BJ (cell line): ENCODE results near the gene RPL10. TPM values are rescaled to one million over a fixed set of nuclear protein-coding genes. Genes with fewer than 3 reads are reported as not detected.

Source experiments
- CTCF ChIA-PET: fragments of 350-600 bp; formaldehyde crosslinking; extraction: SDS; loops from one replicate; lab custom pipeline; 2021; ENCODE audit warnings: antibody characterized with exemption, inconsistent platforms; lab: Yijun Ruan, JAX
- POLR2A ChIA-PET: fragments of 300-600 bp; sonication (Branson Sonifier 250); formaldehyde crosslinking; extraction: SDS; loops from one replicate; lab custom pipeline; 2021; ENCODE audit warnings: antibody characterized with exemption; lab: Charles Lee
- DNase-seq: peaks from one replicate; pipeline ENCODE4 v3.0.0-alpha.2; 2011; ENCODE audit warnings: low read depth
- H3K27me3 ChIP-seq: 2 replicates; pipeline ENCODE4 v1.6.0; 2011; ENCODE audit warnings: low read length; ENCODE audit not compliant: control insufficient read depth, insufficient read depth
- H3K36me3 ChIP-seq: 2 replicates; pipeline ENCODE4 v1.5.1; 2011; ENCODE audit warnings: low read length; ENCODE audit not compliant: control insufficient read depth, insufficient read depth
- H3K4me3 ChIP-seq: 2 replicates; pipeline ENCODE4 v1.5.1; 2011; ENCODE audit warnings: low read depth, mild to moderate bottlenecking, control low read depth, low read length
- CTCF ChIP-seq: IDR thresholded peaks from 2 replicates; pipeline ENCODE4 v1.5.1; 2011; ENCODE audit warnings: low read depth, mild to moderate bottlenecking, control low read depth, inconsistent platforms, low read length, moderate library complexity; ENCODE audit not compliant: insufficient read depth
- polyA plus RNA-seq: library from polyadenylated mRNA; depleted of rRNA; stranded (reverse); fragments of >200 nt; gene quantifications from 2 replicates; pipeline ENCODE4 v1.2.3, GENCODE V29; 2011

RPL10 gene
- polyA plus RNA-seq, 1 experiment = 7,037 TPM

GRCh38 chrX:154378799-154379568 is 19.2 kb upstream of the RPL10 start, which contains the start of gene EMD:
Gene EMD (plus strand): TSS chrX:154379295. CDS start chrX:154379485, 190 bp downstream.
- Histone ChIP-seq H3K36me3 (peaks cover 6% of the 10 kb centered on the region; the same call in 1 of the 2 replicates), H3K4me3 (peak within 1 kb of the TSS; percentile 69), H3K27me3 (no peaks in the 10 kb centered on the region)
- peak; percentile 89 for DNase-seq
- CTCF ChIA-PET = interaction anchor here (1.0 kb wide), 1 partner anchor 19 kb away, joined by 3 read pairs; the partner anchor contains the start of gene RPL10
- TF ChIP-seq CTCF = no peak
- POLR2A ChIA-PET = no interaction called here

GRCh38 chrX:154379569-154379951 is 18.6 kb upstream of the RPL10 start:
- peak overlapping the region; percentile 69 for H3K4me3 ChIP-seq
- peaks cover 6% of the 10 kb centered on the region; the same call in 1 of the 2 replicates for H3K36me3 ChIP-seq
- no peak for DNase-seq
- H3K27me3 ChIP-seq = no peaks in the 10 kb centered on the region
- ChIA-PET POLR2A (no interaction called here), CTCF (interaction anchor here (1.0 kb wide), 1 partner anchor 18 kb away, joined by 3 read pairs; the partner anchor contains the start of gene RPL10)
- TF ChIP-seq CTCF = no peak

- no peaks in the 10 kb centered on the region for H3K27me3 ChIP-seq
- CTCF ChIA-PET = interaction anchor here (1.0 kb wide), 1 partner anchor 18 kb away, joined by 3 read pairs; the partner anchor contains the start of gene RPL10
- POLR2A ChIA-PET = no interaction called here
- peak overlapping the region; percentile 69 for H3K4me3 ChIP-seq
- TF ChIP-seq CTCF = no peak
- peaks cover 6% of the 10 kb centered on the region; the same call in 1 of the 2 replicates for H3K36me3 ChIP-seq
- no peak for DNase-seq
Measured at GRCh38 chrX:154380153-154380552, 18.0 kb upstream of the RPL10 start.

- Histone ChIP-seq H3K27me3 (no peaks in the 10 kb centered on the region), H3K36me3 (peaks cover 6% of the 10 kb centered on the region; the same call in 1 of the 2 replicates), H3K4me3 (peak overlapping the region; percentile 69)
- POLR2A ChIA-PET = no interaction called here
- CTCF ChIA-PET = no interaction called here
- no peak for DNase-seq
- TF ChIP-seq CTCF = no peak
Measured at GRCh38 chrX:154380787-154381186, 17.4 kb upstream of the RPL10 start.

- DNase-seq = no peak
- no peak for TF ChIP-seq CTCF
- peaks cover 6% of the 10 kb centered on the region; the same call in 1 of the 2 replicates for H3K36me3 ChIP-seq
- H3K27me3 ChIP-seq = no peaks in the 10 kb centered on the region
- ChIA-PET POLR2A (no interaction called here), CTCF (interaction anchor here (3.8 kb wide), 1 partner anchor 8 kb away, joined by 17 read pairs; no protein-coding TSS in a partner anchor)
- no peak overlapping the region for H3K4me3 ChIP-seq
Measured at GRCh38 chrX:154381271-154381670, 16.9 kb upstream of the RPL10 start.
